GM21786 (cell line): ENCODE data around the gene HK3.

Experiments
- ATAC-seq: cut with Tn5 transposase; IDR thresholded peaks from one replicate; pipeline ENCODE4 v1.9.1; 2021; ENCODE audit not compliant: unreplicated experiment

HK3 gene

DNA sequence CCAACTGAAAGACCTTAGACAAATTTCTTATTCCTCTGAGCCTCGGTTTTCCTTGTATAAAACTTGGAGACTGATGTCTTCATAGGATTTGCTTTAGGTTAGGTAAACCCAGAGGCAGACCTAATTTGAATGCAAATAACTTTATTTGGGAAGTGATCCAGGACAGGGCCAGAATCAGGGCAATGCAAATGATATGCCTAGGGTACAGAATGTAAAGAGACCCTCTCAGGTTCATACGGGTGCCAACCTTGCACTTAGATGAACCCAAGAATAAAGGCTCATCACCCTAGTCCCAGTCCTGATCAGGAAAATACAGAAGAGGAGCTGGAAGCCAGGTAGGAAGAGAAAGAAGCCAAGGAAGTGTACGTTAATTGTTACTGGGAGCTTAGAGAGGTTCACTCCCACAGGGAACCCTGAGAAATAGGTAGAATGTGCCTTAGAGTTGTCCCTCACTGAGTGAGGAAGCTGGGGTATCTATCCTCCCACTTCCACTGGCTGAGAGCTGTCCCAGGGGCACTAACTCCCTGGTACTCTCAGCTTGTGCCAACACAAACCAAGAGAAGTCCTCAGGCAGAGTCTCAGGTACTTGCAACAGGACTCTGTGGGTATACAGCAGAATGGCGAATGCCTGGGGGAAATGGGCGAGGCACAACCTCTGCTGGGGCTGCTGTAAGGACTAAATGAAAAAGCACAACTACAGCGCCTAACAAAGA, 3.1 kb upstream of the HK3 start:
- peak; percentile 7 for ATAC-seq

GRCh38 chr5:176901260-176902101, 2.3 kb upstream of the HK3 start:
- peak; percentile 67 for ATAC-seq

DNA sequence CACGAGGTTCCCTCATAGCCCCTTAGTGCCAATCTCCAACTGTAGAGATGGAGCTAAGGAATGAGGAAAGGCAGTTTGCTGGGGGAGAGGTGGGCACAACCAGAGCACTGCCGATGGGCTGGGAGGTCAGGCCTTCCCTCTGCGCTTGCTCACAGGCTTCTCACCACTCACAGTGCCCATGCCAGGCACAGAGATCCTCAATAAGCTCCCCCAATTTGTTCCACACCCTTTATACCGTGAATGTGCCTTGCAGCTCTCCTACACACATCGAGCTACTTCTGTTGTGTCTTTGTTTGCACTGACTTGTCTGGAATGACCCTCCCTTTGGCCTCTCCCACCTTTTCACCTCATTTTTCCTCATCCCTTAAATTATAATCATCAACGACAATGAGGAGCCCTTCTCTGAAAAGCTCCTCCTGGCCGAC, 1.6 kb upstream of the HK3 start:
- no peak for ATAC-seq

DNA sequence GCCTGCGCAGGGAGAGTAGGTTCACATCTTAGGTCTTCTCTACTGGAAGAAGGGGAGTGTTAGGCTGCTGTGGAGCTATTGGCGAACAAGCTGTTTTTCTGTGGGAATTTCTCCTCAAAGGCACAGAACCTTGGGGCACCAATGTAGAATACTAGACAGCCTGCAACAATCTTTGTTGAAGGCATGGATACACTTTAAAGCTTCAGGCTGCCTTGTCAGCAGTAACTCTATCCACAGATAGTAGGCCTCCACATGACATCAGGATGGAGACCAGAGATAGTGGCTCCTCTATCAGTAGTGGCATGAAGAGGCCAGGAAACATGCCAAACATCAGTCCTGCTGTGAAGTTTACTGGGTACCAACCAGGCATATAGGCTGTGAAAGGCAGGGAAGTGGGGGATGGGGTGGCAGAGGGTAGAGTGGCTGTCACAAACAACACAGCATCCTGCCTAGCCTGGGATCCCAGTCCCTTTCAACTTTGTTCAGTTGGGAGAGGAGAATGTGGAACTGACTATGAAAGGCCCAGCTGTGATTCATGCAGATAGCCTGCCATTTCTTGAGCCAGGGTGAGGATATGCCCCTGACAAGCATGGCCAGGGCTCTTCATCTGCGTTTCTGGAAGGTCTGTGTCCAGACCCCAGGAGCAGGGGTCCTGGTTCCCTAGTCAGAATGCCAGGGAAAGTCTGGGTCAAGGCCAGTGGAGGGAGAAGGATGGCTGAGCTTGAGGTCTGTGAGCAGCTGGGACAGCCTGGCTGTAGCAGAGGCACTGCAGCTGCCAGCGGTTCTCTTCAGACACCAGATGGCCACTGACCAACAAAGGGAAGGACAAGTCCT, 1.0 kb upstream of the HK3 start:
- no peak for ATAC-seq

GRCh38 chr5:176897263-176897662, 1.9 kb downstream of the HK3 start:
- ATAC-seq: no peak

GRCh38 chr5:176895831-176896230, 3.3 kb downstream of the HK3 start:
- ATAC-seq: no peak

DNA sequence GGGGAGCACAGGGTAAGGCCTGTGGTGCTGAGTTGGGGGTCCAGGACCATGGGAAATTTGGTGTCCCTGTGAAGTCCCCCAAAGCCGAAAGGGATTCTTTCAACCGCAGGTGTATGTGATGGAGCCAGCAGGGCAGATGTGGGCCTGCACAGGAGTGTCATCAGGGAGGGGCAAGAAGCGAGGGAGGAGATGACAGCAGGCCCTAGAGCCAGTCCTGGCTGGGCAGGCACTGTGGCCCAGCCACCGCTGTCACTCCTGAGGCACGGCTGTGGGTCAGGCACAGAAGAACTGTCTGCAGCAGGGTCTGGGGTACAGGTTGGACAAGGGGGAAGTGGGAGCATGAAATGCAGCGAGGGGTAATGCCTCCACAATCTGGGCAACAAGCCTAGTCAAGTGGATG, 4.8 kb downstream of the HK3 start:
- no peak for ATAC-seq

GRCh38 chr5:176892663-176893062, 6.5 kb downstream of the HK3 start:
- no peak for ATAC-seq

GRCh38 chr5:176891331-176891958, 7.7 kb downstream of the HK3 start:
- no peak for ATAC-seq

- ATAC-seq: no peak
Observed at GRCh38 chr5:176890455-176891330, 8.5 kb downstream of the HK3 start.

DNA sequence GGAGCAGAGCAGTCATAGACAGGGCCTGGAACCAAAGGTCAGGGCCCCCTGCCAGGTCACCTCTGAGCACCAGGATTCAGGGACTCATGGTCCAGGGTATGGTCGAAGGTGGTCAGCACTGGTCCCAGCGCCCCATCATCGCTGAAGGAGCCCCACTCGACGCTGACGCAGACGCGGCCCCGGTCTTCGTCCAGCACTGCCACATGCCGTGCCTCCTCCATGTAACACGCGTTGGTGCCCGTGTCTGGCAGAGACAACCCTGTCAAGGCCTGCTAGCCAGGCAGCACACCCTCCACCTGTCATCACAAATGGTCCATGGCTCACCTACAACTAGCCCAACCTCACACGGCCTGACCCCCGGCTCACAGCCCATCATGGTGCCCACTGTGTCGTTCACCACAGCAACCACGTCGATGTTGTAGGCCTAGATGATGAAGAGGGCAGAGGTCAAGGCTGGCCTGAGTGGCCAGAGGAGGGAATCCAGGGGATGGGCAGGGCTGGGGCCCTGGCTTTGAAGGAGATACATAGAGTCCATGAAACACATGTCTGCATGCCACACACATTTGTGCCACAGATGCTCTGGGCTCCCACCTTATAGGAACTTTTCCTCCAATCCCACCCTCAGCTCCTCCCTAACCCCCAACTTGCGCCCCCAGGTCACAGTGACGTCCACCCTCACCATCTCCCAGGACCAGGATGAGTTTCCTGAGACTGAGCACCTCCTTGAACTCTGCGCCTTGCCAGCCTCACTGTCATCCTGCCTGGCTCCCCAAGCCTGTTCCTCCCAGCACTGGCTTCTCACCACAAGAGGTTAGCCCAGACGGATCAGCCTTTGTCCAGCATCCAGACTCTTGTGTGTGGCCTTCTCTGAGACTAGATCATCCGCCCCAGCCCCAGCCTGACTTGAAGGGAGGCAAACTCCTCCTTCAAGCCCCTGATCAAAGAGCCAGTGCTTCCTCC, 9.5 kb downstream of the HK3 start:
- ATAC-seq: no peak

DNA sequence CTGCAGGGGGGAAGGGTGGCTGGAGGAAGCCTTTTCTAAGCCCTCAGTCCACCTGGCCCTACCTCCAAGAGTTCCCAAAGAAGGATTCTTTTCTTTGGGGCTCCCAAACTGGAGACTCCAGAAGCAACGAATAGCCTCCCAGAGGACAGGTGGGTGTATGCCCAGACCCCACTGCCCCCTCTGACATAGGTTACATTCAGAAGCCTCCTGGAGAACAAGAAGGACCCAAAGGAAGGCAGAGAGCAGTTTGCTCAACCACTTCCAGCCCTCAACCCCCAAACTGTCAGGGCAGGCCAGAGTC, 10.3 kb downstream of the HK3 start:
- ATAC-seq: no peak

- no peak for ATAC-seq
Observed at GRCh38 chr5:176888016-176888864, 10.9 kb downstream of the HK3 start.

DNA sequence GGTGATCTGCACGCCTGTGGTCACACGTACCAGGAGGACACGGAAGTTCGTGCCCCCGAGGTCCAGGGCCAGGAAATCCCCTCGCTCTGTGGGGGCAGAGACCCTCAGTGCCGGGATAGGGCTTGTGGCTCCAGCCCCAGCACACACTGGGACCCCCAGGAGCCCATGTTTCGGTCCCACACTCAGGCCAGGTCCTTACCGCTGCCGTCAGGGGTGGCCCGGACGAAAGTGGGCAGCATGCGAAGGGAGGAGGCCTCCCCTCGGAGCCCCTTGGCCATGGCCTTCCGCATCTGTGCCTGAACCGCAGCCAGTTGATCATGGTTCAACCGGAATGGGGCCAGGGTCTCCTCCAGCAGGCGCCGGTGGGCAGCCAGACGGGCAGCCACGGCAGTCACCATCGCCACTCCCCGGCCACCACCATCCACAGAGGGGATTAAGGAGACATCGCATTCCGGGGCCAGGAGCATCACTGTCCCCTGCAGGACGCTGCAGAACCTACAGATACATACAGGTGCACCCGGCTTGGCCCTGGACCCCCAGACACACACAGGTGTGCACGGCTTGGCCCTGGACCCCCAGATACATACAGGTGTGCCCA, 11.8 kb downstream of the HK3 start:
- ATAC-seq: no peak

- no peak for ATAC-seq
Observed at GRCh38 chr5:176886336-176887251, 12.6 kb downstream of the HK3 start.

- ATAC-seq: no peak
Observed at GRCh38 chr5:176884571-176884890, 14.6 kb downstream of the HK3 start.
